GM21447 (cell line): ENCODE results near the gene ALKBH3.

Experiments used
- ATAC-seq: cut with Tn5 transposase; IDR thresholded peaks from one replicate; pipeline ENCODE4 v1.9.1; 2021; ENCODE audit not compliant: unreplicated experiment

Gene ALKBH3

GRCh38 chr11:43921561-43922294 lies 41.1 kb downstream of the ALKBH3 start:
- ATAC-seq, result no peak

GRCh38 chr11:43922295-43922648 lies 41.6 kb downstream of the ALKBH3 start:
- ATAC-seq, result no peak

- ATAC-seq, result no peak
Observed at GRCh38 chr11:43922744-43923405, 42.2 kb downstream of the ALKBH3 start.

DNA sequence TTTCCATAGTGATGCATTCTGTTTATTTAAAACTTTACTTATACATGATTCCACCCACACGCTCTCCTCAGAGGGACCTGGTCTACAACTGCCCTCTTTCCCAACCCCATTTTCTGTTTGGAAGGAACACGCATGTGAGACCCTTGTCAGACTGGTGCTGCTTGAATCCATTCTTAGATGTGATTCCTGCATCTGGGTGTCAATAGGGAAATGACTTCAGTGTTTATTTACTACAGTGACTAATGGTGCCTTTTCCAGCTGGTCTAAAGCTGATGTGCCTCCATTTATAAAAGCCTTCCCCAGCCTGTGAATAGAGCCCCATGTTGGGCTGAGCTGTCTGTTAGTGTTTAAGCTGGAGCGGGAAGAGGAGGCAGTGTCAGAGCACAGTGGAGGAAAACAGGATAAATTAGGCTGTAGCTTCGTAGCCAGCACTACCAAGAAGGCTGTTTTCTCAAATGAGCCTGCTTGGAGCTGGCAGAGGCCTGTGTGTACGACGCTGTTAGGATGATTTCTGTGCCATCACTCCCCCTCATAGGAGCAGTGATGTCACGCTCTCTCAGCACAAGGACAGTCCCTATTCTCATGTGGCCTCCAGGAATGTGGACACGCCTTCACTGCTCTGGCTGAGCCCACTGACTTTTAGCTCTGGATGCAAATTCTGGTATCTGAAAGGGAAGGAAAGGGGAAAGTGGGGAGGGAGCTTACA lies 42.9 kb downstream of the ALKBH3 start:
- no peak for ATAC-seq

GRCh38 chr11:43924112-43924855 lies 43.7 kb downstream of the ALKBH3 start:
- ATAC-seq, result no peak

DNA sequence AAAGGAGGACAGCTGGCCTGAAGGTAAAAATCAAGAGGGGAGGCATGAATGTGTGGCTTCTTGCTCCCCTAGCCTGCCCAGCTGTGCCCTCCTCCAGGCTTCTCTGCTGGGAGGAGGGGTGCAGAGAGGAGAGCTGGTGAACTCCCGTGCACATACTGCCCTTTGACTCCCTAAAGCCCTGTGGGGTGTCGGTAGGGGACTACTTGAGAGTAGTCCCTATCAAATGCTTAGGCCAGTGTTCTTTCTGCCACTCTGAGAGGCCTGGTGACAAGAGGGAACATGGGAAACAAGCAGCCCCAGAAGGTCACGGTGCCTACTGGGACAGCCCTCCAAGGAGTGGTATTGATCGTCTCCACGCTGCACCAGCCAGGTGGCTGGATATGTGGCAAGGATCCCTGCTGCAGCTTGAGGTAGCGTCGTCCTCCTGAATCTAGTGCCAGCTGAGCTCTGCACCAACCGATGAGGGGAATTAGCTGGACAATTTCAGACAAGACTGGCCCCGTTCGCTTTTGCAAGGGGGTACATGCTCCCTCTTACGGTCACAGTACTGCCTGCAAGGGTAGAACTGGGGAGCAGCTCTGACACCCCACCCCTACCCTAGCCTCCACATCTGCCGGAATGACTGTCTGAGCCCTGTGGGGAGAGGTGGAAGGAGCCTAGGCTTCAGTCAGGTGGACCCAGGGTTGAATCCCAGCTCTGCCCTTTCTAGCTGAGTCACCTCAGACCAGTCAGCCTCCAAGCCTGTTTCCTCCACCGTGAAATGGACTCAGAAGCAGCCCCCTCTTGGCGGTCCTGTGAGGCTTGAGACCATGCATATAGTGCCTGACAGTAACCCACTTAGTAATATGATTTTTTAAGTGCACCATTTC lies 44.7 kb downstream of the ALKBH3 start:
- no peak for ATAC-seq

GRCh38 chr11:43925932-43926505 lies 45.4 kb downstream of the ALKBH3 start:
- no peak for ATAC-seq

DNA sequence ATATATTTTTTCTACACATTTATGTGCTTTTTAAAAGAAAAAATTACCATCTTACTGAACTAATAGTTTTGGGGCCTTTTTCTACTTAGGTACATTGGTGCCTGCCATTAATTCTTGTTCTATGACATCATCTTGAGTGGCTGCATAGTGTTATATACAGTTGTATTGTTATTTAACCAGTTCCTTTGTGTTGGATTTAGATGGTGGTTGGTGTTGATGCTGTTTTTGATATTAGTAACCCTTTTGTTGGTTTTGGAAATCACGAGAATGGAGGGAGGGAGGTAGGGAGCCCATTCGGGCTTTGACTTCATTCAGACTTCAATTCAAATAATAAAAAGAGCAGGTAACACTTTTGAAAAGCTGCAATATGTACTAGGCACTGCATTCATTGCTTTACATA lies 46.4 kb downstream of the ALKBH3 start:
- ATAC-seq, result no peak

- no peak for ATAC-seq
Observed at GRCh38 chr11:43927925-43928707, 47.5 kb downstream of the ALKBH3 start.

DNA sequence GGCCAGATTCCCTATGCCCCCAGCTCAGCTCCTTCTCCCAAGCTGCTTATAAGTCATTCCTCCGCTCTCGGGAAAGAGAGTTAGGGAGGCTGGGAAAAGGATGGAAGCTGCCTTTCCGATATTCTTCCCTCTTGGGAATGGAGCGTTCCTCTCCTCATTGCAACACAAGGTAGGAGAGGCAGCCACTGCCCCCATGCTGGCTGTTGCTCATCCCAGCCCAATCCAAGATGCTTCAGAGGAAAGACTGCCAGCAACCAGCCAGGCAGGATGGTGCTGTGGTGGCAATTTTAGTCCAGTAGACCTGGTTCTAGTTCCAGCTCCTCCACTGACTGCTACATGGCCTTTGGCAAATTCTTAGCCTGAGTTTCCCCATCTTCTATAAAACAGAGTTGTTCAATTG lies 48.1 kb downstream of the ALKBH3 start:
- ATAC-seq, result no peak

GRCh38 chr11:43930868-43931716 lies 50.5 kb downstream of the ALKBH3 start:
- ATAC-seq, result no peak

DNA sequence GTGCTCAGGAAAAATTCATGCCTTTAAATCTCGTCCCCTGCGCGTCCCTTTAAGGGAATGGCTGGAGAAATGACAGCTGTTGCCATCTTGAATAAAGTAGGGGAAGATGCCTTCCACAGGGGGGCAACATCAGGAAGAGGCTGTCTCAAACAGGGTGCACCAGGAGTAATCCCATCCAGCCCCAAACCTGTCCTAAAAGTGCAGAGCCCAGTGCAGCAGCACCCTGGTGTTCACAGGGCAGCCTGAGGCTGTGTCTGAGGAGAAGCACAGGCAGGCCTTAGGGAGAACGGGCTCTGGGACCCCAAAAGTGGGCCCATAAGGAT lies 51.0 kb downstream of the ALKBH3 start:
- no peak for ATAC-seq

GRCh38 chr11:43933226-43933607 lies 52.6 kb downstream of the ALKBH3 start:
- no peak for ATAC-seq

- no peak for ATAC-seq
Observed at GRCh38 chr11:43933608-43934551, 53.2 kb downstream of the ALKBH3 start.

DNA sequence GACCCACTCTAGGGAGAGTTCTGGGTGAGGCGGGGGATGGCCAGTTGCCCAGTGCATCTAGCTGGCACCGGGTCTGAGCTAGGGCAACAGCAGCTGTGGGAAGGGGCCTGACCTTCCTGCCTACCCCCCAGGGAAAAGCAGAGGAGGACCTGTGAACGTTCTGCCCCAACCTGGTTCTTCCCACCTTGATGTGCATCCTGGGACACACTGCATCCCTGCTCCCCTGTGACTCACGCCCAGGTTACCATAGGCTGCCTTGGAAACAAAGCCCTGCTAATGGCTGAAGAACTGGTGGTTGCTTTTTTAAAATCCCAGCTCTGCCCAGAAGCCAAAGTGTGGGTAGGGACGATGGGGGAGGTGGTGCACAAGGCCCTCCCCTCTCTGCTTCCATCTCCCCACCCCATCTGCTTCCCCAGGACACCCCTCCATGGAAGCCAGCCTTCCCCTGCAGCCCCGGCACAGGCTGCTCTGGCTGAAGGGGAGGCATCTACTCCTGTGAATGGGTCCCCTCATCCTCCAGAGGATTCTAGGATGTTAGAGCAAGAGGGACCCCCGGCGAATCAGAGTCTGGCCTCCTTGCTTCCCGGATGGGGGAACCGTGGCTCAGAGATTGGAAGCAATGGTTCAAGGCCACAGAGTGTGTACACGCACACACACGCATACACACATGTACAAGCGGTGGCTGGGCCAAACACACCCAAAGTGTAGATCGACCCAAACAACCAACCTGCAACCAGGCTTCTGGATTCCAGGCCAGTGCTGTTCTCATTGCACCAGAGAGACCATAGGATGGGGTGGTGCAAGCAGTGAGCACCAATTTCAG lies 54.2 kb downstream of the ALKBH3 start:
- no peak for ATAC-seq

DNA sequence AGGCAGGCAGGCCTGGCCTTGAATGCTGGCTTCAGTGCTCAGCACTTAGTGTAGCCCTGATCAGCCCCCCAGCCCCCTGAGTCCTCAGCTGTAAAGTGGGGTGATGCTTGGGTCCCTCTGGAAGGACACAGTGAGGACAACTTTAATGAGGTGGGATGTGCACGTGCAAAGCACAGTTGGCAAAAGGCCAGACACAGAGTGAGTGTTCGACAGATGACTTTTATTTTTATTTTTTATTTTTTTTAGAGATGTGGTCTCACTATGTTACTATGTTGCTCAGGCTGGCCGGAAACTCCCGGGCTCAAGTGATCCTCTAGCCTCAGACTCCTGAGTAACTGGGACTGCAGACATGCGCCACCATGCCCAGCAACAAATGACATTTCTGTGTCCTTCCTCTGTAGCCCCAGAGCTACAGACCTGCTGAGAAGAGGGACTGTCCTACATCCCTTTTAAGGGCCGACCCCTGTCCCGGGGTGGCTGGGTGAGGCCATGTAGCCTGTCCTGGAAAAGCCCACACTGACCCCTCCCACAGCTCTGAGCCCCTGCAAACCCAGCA lies 54.9 kb downstream of the ALKBH3 start:
- ATAC-seq, result no peak
